ENCODE results near the gene MYOM3. TPM values are rescaled to one million over a fixed set of nuclear protein-coding genes. Genes with fewer than 3 reads are reported as not detected.

MYOM3 gene
- total RNA-seq, 1 experiment from 2014 or later: 7.9 TPM

- Histone ChIP-seq H3K4me3 (replicated peaks in 1 of 2; ENCODE audit: low read depth in 1 of 2, low read length in 2 of 2) (no peak overlapping the region), H3K79me2 (ENCODE audit: insufficient read depth, low read length) (no peaks in the 10 kb centered on the region), H3K4me2 (ENCODE audit: low read length) (no peak overlapping the region), H3K9me2 (ENCODE audit: insufficient read depth) (no peaks in the 10 kb centered on the region), H3K4me1 (ENCODE audit: control insufficient read depth in 1 of 2, insufficient read depth in 2 of 2, low read length in 2 of 2) (peaks cover 9 to 24% of the 10 kb centered on the region in 2 experiments), H3K9me3 (ENCODE audit: control insufficient read depth in 1 of 2, insufficient read depth in 1 of 2, low read depth in 1 of 2, low read length in 2 of 2) (no peaks in the 10 kb centered on the region), H3K36me3 (ENCODE audit: control insufficient read depth in 1 of 2, insufficient read depth in 2 of 2, low read length in 2 of 2) (no peaks in the 10 kb centered on the region), H2AFZ (ENCODE audit: low read depth, low read length, poor library complexity, severe bottlenecking) (no peak overlapping the region), H4K20me1 (ENCODE audit: insufficient read depth) (no peaks in the 10 kb centered on the region), H3K9ac (ENCODE audit: low read length) (no peak overlapping the region), H3K27me3 (ENCODE audit: insufficient read depth, low read length) (no peaks in the 10 kb centered on the region), H3K27ac (ENCODE audit: low read depth, low read length) (no peak overlapping the region)
- TF ChIP-seq EGR1 (IDR thresholded peaks at IDR 0.05; ENCODE audit: low read depth) (no peak), RAD21 (IDR thresholded peaks at IDR 0.05; ENCODE audit: low read depth) (no peak), SP1 (IDR thresholded peaks at IDR 0.05; ENCODE audit: low read depth) (no peak)
- ChIA-PET CTCF (interaction anchor here (1.5 kb wide), 1 partner anchor 32 kb away, joined by 3 read pairs; no protein-coding TSS in a partner anchor), POLR2A (no interaction called here), RAD21 (ENCODE audit: low non-redundant PET in 1 of 2, low total read pairs in 2 of 2, uncharacterized antibody in 2 of 2, unreplicated experiment in 2 of 2) (no interaction called here)
- BruUV-seq (replicated peaks): TSS peak; percentile 33
- intact Hi-C loops (cut with micrococcal nuclease): no loop called here
- DNase-seq (ENCODE audit: low read depth, low spot score) (no peak), ATAC-seq (no peak)
These were observed 8.5 kb downstream of the MYOM3 start for GRCh38 chr1:24103408-24103807.

- H2AFZ ChIP-seq (ENCODE audit: low read depth, low read length, poor library complexity, severe bottlenecking): no peak overlapping the region
- ATAC-seq (no peak), DNase-seq (ENCODE audit: low read depth, low spot score) (no peak)
- no peak overlapping the region for H3K4me2 ChIP-seq (ENCODE audit: low read length)
- intact Hi-C loops (cut with micrococcal nuclease): no loop called here
- ChIA-PET CTCF (interaction anchor here (1.5 kb wide), 1 partner anchor 32 kb away, joined by 3 read pairs; no protein-coding TSS in a partner anchor), POLR2A (no interaction called here), RAD21 (ENCODE audit: low non-redundant PET in 1 of 2, low total read pairs in 2 of 2, uncharacterized antibody in 2 of 2, unreplicated experiment in 2 of 2) (no interaction called here)
- H3K79me2 ChIP-seq (ENCODE audit: insufficient read depth, low read length): no peaks in the 10 kb centered on the region
- TF ChIP-seq FOSL1 (IDR thresholded peaks at IDR 0.05; ENCODE audit: low read depth) (no peak), POLR2A (IDR thresholded peaks at IDR 0.05; ENCODE audit: borderline replicate concordance, extremely low read depth, insufficient read depth, insufficient read length) (no peak), CTCF (IDR thresholded peaks at IDR 0.05 in 2 of 3, conservative IDR thresholded peaks at IDR 0.05 in 1 of 3; ENCODE audit: borderline replicate concordance in 1 of 3, insufficient read depth in 1 of 3, low read depth in 2 of 3, low read length in 2 of 3) (no peak), SRF (IDR thresholded peaks at IDR 0.05; ENCODE audit: low read depth) (no peak), EZH2phosphoT487 (IDR thresholded peaks at IDR 0.05; ENCODE audit: borderline replicate concordance) (no peak), SIN3A (IDR thresholded peaks at IDR 0.05; ENCODE audit: low read depth) (no peak), REST (IDR thresholded peaks at IDR 0.05; ENCODE audit: low read depth) (no peak), ZNF274 (IDR thresholded peaks at IDR 0.05; ENCODE audit: low read depth, low read length) (no peak), CEBPB (IDR thresholded peaks at IDR 0.05; ENCODE audit: low read depth) (no peak)
- H3K4me1 ChIP-seq (ENCODE audit: control insufficient read depth in 1 of 2, insufficient read depth in 2 of 2, low read length in 2 of 2): peaks cover 7 to 20% of the 10 kb centered on the region in 2 experiments
- no peaks in the 10 kb centered on the region for H3K36me3 ChIP-seq (ENCODE audit: control insufficient read depth in 1 of 2, insufficient read depth in 2 of 2, low read length in 2 of 2)
- H4K20me1 ChIP-seq (ENCODE audit: insufficient read depth): no peaks in the 10 kb centered on the region
- no peak overlapping the region for H3K9ac ChIP-seq (ENCODE audit: low read length)
- no TSS peak for BruUV-seq (replicated peaks)
- H3K9me2 ChIP-seq (ENCODE audit: insufficient read depth): no peaks in the 10 kb centered on the region
- no peak overlapping the region for H3K4me3 ChIP-seq (replicated peaks in 1 of 2; ENCODE audit: low read depth in 1 of 2, low read length in 2 of 2)
- H3K27ac ChIP-seq (ENCODE audit: low read depth, low read length): no peak overlapping the region
- H3K27me3 ChIP-seq (ENCODE audit: insufficient read depth, low read length): no peaks in the 10 kb centered on the region
- no peaks in the 10 kb centered on the region for H3K9me3 ChIP-seq (ENCODE audit: control insufficient read depth in 1 of 2, insufficient read depth in 1 of 2, low read depth in 1 of 2, low read length in 2 of 2)
These were observed 9.0 kb downstream of the MYOM3 start for GRCh38 chr1:24102961-24103360.
